HG02938 (cell line): ENCODE measurements around the gene ZNF578.
"Not testable (repeated sequence)": the region's sequence is repeated elsewhere in the genome, so short reads cannot be mapped to it uniquely, and the experiment has no call there.

Experiments
- ATAC-seq: cut with Tn5 transposase; IDR thresholded peaks from one replicate; pipeline ENCODE4 v1.9.1; 2021; ENCODE audit warnings: mild to moderate bottlenecking, moderate library complexity; ENCODE audit not compliant: unreplicated experiment

The ZNF578 gene

DNA sequence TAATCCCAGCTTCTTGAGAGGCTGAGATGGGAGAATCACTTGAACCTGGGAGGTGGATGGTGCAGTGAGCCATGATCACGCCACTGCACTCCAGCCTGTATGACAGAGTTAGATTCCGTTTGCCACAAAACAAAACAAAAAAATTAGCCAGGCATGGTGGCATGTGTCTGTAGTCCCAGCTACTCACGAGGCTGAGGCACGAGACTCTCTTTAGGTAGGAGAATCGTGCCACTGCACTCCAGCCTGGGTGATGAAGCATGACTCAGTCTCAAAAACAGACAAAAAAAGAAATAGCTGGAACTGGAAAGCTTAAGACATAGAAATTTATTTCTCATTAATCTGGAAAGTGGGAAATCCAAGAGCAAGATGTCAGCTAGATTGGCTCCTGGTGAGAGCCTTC, 53.9 kb downstream of the ZNF578 start:
- ATAC-seq = no peak

DNA sequence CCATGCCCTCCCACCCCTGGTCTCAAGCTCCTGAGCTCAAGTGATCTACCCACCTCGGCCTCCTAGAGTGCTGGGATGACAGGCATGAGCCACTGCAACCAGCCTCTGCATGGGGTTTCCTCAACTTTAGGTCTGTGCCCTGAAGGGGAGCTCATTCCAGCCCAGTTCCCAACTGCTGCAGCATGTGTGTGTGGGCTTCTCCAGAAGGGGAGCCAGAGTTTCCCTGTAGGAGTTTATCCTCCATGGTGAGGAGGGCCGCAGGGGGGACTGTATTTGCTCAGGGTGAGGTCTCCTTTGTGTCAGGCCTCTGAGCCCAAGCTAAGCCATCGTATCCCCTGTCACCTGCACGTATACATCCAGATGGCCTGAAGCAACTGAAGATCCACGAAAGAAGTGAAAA, 62.8 kb downstream of the ZNF578 start:
- no peak for ATAC-seq

DNA sequence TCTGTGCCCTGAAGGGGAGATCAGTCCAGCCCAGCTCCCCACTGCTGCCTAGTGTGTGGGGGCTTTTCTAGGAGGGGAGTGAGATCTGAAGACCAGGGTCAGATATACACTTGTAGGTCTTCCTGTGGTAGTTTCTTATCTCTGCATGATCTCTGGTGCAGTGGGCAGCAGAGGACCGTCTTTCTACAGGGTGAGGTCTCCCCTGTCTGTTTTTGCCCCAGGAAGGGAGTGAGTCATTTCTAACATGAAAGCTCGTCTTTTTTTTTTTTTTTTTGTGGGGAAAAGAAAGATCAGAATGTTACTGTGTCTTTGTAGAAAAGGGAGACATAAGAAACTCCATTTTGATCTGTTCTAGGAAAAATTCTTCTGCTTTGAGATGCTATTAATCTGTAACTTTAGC, 65.3 kb downstream of the ZNF578 start:
- no peak for ATAC-seq

DNA sequence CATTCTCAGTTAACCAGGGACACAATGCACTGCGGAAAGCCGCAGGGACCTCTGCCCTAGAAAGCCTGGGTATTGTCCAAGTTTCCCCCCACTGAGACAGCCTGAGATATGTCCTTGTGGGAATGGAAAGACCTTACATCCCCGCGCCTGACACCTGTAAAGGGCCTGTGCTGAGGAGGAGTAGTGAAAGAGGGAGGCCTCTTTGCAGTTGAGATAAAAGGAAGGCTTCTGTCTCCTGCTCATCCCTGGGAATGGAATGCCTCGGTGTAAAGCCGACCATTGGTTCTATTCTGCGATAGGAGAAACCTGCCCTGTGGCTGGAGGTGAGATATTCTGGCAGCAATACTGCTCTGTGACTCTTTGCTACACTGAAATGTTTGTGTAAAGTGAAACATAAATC, 65.8 kb downstream of the ZNF578 start:
- not testable (repeated sequence) for ATAC-seq

DNA sequence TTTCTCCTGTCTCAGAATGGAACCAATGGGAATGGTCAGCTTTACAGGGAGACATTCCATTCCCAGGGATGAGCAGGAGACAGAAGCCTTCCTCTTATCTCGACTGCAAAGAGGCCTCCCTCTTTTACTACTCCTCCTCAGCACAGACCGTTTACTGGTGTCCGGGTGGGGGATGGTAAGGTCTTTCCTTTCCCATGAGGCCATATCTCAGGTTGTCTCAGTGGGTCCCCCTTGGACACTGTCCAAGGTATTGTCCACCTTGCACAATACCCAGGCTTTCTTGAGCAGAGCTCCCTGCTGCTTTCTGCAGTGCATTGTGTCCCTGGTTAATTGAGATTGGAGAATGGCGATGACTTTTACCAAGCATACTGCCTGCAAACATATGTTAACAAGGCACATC, 66.7 kb downstream of the ZNF578 start:
- no peak for ATAC-seq

DNA sequence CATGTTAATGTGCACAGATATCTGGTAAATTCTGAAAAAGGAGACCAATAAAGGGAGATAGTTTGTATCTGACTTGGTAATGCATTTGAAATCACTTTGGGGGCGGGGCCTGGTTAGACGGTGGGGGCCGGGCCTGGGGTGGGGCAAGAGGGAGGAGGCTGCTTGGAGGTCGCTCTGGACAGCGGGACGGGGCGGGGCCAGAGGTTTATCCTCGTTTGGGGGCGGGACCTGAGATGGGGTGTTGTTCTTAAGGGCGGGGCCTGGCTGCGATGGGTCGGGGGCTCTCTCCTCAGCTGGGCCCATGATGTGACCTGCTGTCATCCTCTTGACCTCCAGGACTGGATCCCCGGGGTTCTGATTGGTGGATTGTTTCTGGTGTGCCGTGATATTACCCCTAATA, 69.2 kb downstream of the ZNF578 start:
- ATAC-seq = no peak

DNA sequence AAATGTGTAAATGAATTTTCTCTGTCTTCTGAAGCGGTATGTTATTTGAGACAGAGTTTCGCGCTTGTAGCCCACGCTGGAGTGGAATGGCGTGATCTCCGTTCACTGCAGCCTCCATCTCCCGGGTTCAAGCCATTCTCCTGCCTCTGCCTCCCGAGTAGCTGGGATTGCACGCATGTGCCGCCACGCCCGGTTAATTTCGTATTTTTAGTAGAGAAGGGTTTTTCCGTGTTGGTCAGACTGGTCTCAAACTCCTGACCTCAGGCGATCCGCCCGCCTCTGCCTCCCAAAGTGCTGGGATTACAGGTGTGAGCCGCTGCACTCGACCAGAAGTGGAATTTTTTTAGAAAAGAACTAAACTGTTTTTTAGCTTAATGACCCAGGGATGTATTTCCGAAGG, 70.7 kb downstream of the ZNF578 start:
- ATAC-seq = no peak

DNA sequence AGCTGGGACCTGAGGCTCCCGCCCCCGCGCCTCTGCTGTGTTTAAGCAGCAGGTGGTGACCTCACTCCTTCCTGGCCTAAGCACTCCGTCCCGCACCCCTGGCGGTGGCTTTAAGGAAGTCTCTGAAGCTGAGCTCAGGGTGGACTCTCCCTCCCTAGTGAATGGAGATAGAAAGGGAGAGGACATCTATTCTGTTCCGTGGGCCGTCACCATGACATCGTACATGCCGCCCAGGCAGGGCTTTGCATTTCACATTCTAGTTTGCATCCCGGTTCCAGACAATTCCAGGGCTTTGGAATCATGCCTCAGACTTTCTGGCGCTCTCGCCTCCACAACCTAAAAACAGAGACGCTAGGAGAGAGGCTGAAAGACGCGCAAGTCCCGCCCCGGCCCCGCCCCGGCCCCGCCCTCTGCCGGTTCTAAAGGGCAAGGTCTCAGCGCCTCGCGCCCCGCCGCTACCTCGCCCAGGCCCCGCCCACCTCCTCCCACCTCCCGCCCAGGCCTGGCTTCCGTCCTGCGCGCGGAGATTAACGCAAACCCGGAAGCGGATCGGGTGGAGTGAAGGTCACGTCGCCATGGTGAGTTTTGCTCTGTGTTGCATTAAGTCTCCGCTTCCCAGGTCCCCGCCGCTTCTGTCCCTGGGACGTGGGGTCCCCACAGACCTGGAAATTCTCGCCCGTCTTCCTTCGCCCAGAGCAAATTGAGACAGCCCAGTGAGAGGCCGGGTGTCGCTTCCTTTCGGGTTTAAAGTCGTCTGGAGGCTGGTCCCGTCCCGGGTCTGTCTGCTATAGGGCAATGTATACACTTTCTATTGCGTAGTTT, 74.0 kb downstream of the ZNF578 start, which contains the start of gene ZNF808:
ZNF808 (plus strand) TSS at position 535 of the 822 bp plus-strand sequence. CDS start 15,617 bp downstream, outside the sequence.
- peak; percentile 88 for ATAC-seq

DNA sequence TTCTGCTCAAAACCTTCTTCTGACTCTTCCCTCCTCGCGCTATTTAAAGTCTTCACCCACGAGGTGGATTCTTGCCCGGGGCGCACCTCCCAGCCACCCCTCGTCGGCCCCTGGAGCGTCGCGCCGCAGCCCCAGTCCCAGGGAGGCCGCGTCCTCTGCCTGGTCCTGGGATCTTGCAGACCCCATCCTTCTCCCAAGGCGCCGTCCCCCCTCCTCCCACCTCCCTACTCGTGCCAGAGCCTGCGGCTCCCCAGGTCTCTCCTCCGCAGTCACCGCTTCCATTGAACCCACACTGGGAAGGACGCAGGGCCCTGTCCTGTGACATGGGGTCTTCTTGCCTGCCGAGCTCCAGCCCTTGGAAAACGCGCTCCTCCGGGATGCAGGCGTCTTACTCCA, 74.6 kb downstream of the ZNF578 start:
- peak; percentile 3 for ATAC-seq

DNA sequence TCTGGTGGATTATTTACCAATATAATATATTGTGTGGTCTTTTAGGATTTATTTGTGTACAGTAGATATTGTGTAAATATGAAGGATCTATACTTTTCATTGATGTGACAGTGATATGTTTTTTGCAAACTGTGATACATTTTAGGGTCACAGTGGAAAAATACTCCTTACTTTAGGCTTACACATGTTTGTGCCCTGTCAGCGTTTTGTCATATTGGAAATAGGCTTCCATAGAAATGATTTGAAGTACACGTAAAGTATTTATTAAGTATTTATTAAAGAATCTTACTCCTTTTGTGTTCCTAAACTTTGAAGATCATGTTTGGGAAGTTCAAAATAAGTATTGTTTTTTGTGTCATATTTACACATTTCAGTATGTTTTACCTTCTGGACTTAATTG, 79.1 kb downstream of the ZNF578 start:
- no peak for ATAC-seq

DNA sequence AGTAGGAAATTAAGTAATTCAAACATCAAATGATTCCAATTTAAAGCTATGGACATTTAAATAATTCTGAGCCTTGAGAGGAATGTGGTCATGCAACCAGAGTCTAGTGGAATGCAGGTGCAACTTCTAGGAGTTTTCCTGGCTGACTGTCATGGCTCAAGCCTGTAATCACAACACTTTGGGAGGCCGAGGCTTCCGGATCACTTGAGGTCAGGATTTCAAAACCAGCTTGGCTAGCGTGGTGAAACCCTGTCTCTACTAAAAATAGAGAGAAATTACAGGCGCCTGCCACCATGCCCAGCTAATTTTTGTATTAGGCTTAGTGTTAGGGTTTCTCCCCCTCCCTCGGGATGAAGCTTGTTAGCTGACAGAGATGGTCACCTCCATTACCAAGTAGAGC, 80.5 kb downstream of the ZNF578 start:
- no peak for ATAC-seq

DNA sequence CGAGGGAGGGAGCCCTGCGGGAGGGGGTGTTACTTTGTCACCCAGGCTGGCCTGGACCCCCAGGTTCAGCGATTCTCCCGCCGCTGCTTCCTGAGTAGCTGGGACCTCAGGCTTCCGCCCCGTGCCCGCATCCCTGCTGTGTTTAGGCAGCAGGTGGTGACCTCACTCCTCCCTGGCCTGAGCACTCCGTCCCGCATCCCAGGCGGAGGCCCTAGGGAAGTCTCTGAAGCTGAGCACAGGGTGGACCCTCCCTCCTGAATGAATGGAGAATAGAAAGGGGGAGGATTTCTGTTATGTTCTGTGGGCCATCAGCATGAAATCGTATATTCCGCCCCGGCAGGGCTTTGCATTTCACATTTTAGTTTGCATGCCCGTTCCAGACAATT, 82.0 kb downstream of the ZNF578 start:
- ATAC-seq = not testable (repeated sequence)

DNA sequence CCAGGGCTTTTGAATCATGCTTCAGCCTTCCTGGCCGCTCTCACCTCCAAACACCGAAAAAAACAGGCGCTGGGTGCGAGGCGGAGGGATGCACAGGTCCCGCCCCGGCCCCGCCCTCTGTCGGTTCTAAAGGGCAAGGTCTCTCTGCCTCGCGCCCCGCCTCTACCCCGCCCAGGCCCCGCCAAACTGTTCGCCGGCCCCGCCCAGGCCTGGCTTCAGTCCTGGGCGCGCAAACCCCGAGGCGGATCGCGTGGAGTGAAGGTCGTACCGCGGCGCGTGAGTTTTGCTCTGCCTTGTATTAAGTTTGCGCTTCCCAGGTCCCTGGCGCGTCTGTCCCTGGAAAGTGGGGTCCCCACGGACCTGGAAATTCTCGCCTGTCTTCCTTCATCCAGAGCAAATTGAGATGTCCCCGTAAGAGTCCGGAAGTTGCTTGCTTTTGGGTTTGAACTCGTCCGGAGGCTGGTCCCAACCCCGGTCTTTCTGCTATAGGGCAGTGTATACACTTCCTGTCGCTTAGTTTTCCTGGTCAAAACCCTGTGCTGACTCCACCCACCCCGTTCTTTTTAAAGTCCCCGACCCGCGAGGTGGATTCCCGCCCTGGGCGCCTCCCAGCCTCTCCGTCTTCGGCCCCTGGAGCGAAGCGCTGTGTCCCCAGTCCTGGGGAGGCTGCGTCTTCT, 82.6 kb downstream of the ZNF578 start:
- peak; percentile 68 for ATAC-seq

DNA sequence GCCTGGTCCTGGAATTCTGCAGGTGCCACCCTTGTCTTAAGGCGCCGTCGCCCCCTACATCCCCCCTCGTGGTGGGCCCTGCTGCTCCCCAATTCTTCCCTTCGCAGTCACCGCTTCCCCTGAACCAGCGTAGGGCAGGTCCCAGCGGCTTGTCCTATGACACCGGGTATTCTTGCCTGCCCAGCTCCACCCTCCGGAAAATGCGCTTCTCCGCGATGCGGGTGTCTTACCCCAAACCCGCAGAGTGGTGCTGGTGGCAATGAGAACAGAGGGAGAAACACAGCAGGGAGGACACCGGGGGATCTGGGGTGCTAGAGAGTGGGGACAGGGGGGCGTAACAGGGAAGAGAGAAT, 83.1 kb downstream of the ZNF578 start:
- peak; percentile 19 for ATAC-seq

DNA sequence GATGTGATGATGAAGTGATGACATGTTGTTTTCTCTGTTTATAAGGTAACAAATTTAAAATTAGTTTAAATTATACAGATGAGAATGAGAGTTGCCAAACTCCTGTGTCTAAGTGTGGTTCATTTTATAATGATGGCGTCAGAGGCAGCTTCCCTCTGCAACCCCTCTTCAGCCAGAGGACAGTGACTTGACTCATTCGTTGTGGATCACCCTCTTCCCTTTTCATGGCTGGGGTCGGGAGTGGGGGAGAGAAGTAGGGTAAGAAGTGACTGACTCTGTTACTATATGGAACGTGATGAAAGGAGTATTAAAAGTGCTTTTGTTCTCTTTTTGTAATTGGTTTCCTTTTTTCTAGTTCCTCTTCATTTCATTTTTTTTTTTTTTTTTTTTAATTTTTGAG, 85.5 kb downstream of the ZNF578 start:
- ATAC-seq = not testable (repeated sequence)

DNA sequence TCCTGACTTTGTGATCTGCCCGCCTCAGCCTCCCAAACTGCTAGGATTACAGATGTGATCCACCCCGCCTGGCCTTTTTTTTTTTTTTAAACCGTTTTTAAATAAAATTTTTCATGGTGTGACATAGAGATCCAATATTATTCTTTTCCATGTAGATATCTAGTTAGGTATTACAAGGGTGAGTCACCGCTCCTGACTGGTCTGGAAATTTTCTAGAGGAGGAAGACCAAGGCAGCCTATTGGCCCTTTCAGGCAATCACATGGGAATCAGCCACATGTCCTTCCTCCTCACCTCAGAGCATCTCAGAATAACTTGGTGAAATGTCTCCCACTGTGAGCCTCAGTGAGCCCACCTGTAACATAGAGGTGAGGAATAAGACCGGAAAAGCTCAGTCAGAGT, 87.8 kb downstream of the ZNF578 start:
- not testable (repeated sequence) for ATAC-seq

DNA sequence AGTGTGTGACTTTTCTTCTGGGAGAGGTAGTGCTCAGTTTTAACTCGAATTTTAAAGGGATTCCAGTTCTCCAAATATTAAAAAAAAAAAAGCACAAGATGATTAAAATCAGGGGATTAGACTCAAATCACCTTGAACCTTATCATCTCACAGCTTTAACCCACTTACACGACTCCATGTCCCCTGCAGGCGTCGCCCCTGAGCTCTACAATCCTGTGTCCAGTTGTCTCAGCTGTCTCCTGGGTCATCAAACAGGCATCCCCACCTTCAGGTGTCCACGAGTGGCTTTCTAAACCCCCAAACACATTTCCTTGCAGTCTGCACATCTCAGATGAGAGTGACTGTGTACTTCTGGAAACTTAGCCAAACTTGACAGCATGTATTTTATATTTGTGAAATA, 88.3 kb downstream of the ZNF578 start:
- no peak for ATAC-seq

DNA sequence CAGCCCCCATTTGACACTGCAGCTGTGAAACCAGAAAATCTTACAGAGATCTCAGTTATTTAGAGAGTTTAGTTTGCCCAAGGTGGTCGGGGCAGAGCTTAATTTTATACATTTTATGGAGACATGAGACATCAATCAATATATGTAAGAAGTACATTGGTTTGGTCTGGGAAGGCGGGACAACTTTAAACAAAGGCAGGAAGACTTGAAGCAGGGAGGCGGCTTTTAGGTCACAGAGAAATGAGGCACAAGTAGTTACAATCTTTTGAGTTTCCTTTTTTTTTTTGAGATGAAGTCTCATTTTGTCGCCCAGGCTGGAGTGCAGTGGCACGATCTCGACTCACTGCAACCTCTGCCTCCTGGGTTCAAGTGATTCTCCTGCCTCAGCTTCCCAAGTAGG, 89.2 kb downstream of the ZNF578 start:
- not testable (repeated sequence) for ATAC-seq

DNA sequence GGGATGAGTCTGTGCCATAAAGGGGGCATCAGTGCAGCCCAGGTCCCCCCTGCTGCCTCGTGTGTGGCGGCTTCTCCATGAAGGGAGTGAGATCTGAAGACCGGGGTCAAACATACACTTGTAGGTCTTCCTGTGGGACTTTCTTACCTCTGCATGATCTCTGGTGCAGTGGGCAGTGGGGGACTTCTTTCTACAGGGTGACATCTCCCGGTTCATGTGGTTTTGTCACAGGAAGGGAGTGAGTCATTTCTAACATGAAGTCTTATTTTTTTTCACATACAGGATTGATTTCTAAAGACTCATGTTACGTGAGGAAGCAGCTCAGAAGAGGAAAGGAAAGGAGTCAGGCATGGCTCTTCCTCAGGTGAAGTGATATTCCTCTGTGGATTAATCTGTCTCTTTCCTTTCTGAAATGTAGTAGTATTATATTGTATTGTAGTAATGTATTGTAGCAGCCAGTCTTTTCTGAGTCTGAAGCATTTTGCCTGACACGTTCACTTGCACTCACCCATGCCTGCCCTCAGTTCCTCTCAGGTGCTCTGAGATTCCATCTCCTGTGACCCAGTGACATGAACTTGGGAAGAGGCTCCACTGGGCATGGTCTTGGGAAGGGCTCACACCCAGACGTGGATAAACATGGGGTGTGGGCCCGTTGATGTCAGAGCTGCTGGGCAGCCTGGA, 89.8 kb downstream of the ZNF578 start:
- no peak for ATAC-seq

DNA sequence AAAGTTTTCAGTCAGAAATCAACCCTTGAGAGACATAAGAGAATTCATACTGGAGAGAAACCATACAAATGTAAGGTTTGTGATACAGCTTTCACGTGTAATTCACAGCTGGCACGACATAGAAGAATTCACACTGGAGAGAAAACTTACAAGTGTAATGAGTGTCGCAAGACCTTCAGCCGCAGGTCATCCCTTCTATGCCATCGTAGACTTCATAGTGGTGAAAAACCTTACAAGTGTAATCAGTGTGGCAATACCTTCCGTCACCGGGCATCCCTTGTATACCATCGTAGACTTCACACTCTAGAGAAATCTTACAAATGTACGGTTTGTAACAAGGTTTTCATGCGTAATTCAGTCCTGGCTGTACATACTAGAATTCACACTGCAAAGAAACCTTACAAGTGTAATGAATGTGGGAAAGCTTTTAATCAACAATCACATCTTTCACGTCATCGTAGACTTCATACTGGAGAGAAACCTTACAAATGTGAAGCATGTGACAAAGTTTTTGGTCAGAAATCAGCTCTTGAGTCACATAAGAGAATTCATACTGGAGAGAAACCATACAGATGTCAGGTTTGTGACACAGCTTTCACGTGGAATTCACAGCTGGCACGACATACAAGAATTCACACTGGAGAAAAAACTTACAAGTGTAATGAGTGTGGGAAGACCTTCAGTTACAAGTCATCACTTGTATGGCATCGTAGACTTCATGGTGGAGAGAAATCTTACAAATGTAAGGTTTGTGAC, 101.0 kb downstream of the ZNF578 start:
- ATAC-seq = no peak
